Measurements from ENCODE around the gene LINC00237.

DNA sequence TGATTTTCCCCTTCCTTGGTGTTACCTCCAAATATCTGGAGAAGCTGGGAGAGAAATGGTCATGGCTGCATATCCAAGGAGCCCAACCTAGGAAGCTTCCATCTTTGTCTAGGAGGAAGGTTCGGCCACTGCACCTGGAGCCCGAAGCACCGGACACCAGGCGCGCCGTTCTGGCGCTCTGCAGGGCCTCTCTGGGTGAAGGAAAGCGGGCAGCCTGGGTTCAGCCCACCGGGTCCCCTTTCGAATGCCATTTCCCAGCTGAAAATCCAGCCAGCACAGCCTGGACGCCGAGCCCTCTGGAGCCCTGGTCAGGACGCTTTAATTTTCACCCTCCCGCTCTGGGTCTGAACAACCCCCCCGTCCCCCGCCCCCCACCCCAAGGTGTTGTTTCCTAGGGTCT is 1.2 kb downstream of the LINC00237 start:
- TF ChIP-seq, protein P1, sequence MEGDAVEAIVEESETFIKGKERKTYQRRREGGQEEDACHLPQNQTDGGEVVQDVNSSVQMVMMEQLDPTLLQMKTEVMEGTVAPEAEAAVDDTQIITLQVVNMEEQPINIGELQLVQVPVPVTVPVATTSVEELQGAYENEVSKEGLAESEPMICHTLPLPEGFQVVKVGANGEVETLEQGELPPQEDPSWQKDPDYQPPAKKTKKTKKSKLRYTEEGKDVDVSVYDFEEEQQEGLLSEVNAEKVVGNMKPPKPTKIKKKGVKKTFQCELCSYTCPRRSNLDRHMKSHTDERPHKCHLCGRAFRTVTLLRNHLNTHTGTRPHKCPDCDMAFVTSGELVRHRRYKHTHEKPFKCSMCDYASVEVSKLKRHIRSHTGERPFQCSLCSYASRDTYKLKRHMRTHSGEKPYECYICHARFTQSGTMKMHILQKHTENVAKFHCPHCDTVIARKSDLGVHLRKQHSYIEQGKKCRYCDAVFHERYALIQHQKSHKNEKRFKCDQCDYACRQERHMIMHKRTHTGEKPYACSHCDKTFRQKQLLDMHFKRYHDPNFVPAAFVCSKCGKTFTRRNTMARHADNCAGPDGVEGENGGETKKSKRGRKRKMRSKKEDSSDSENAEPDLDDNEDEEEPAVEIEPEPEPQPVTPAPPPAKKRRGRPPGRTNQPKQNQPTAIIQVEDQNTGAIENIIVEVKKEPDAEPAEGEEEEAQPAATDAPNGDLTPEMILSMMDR (IDR thresholded peaks at IDR 0.05) = no peak
- TF ChIP-seq POLR2A (IDR thresholded peaks at IDR 0.05) = no peak
